GM12872 (cell line): ENCODE measurements around the gene TBC1D22A.

Experiments
- CTCF ChIP-seq: IDR thresholded peaks from 3 replicates; pipeline ENCODE4 v1.5.1; 2011; ENCODE audit warnings: low read depth, mild to moderate bottlenecking, low read length, moderate library complexity; ENCODE audit not compliant: insufficient read depth

Gene TBC1D22A

GRCh38 chr22:46810856-46811786 is 48.7 kb downstream of the TBC1D22A start:
- no peak for TF ChIP-seq CTCF

GRCh38 chr22:46812034-46812605 is 49.7 kb downstream of the TBC1D22A start:
- no peak for TF ChIP-seq CTCF

GRCh38 chr22:46812788-46813187 is 50.3 kb downstream of the TBC1D22A start:
- no peak for TF ChIP-seq CTCF

GRCh38 chr22:46813816-46814597 is 51.6 kb downstream of the TBC1D22A start:
- TF ChIP-seq CTCF = no peak

- TF ChIP-seq CTCF = no peak
These were observed 52.7 kb downstream of the TBC1D22A start for GRCh38 chr22:46815132-46815531.

GRCh38 chr22:46815559-46815895 is 53.1 kb downstream of the TBC1D22A start:
- no peak for TF ChIP-seq CTCF
